Thoracic aorta endothelial cell (primary cell): ENCODE measurements around the gene WWP2. TPM values are rescaled to one million over a fixed set of nuclear protein-coding genes. Genes with fewer than 3 reads are reported as not detected.

Source experiments
- small RNA-seq: library from RNA; depleted of rRNA; stranded (forward); fragments of <200 nt; gene quantifications from one replicate; pipeline ENCODE3, GENCODE V24; 2012
- total RNA-seq: library from RNA; depleted of rRNA; stranded (reverse); fragments of >200 nt; gene quantifications from 2 replicates; pipeline ENCODE4 v1.2.3, GENCODE V29; 2012

The WWP2 gene
- total RNA-seq = 36.3 and 36.7 TPM in 2 replicates

DNA sequence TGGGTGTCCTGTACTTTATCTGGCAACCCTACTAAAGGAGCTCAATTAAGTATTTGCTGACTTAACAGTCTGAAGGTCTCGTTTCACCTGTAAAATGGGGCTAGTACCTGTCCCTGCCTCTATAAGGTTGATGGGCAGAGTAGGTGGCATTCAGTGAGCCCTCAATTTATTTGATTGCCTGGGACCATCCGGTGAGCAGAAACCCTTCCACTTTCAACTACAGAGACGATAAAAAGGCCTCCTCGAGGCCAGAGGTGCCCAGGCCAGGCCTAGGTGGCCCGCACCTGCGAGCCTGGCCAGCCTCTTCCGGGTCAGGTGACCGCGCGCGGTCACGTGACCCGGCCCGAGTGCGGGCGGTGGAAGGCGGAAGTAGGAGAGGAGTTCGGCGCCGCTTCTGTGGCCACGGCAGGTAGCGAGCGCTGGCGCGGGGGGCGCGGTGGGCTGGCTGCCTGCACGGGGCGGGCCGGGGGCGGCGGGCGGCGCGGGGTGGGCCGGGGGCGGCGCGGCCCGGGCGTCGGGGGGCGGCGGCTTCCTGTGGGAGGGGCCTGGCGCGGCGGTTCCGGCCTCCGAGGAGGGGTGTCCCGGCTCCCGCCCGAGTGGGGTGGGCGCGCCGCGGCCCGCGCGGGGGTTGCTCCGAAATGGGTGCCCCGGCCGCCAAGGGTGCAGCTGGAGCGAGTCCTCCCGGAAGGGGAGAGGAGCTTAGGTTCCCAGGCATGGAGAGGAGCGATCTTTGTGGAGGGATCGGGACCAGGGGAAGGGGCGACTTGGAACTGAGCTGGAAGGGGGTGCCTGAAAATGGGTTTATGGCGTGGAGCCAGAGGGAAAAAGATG is at the start of gene WWP2:
Gene WWP2, plus strand, starts transcription at position 350 of the 831 bp plus-strand sequence. CDS start 24,679 bp downstream, outside the sequence.

DNA sequence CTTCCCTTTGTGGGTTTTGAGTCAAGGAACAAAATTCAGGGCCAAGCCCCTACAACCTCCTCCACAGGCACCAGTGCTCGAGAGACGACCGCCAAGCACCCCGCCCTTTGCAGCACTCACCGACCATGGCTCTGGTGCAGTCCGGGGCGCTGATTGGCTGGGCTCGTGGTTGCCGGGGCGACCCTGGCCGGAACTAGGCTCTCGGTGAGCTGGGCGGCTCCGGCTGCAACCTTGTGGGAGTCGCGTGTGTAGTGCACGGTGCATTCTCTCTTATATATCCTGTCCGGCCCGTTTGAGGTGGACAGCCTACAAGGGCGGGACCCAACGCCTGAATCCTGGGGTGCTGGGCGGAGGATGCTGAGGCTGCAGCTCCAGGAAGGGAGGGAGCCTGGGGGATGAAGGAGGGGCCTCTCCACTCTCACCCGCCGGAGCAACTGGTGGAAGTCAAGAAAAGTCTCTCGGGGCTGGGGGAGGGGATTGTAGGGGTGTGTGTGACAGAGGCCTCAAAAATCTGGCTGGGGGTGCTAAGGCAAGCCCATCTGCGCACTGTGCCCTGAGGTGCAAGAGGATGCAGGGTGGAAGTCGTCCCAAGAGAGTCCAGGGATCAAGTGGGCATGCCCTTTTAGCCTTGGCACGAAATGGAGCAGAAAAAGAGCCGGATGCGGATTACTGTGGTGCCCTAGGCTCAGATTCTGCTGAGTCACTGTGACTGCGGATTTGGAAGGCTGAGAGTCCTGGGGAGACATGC is 35.6 kb upstream of the WWP2 start, which contains the start of gene NQO1:
Gene NQO1, minus strand, starts transcription at position 248 of the 748 bp plus-strand sequence. Its CDS starts 121 bp downstream, at position 127.

DNA sequence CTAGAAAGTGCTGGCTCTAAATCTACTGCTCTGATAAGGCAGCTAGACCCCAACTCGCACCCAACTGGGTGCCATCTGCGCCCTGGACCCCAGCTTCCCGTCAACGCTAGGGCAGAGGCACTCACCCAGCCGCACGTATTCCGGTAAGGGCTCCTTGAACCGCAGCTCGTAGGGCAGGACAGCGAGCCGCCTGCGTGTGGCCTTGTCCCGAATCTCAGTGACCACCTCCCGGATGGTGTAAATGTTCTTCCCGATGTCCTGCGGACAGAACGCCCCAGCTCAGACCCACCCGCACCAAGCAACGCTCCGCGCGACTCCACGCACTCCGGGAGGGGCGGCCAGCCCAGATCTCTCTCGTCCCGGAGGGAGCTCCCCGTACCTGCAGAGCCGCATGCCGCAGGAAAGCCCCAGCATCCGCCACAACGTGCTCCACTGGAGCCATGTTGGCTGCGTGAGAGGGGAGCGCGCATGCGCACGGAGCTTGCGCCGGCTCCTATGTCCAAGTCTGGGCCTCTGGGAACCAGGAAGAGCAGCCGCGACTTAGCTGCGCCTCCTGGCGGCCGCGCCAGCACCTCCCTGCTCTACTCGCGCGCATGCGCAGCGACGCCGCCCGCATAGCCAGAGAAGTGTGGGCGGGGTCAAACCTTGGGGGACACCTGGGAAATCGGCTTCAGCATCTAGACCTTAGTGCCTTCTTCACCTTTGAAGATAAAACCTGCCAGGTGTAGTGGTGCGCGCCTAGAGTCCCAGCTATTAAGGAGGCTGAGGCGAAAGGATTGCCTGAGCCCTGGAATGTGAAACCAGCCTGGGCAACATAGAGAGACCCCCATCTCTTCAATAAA is 7.4 kb upstream of the WWP2 start, which contains the start of gene NOB1:
Gene NOB1, minus strand, starts transcription at position 458 of the 842 bp plus-strand sequence. Its CDS starts 16 bp downstream, at position 442.

DNA sequence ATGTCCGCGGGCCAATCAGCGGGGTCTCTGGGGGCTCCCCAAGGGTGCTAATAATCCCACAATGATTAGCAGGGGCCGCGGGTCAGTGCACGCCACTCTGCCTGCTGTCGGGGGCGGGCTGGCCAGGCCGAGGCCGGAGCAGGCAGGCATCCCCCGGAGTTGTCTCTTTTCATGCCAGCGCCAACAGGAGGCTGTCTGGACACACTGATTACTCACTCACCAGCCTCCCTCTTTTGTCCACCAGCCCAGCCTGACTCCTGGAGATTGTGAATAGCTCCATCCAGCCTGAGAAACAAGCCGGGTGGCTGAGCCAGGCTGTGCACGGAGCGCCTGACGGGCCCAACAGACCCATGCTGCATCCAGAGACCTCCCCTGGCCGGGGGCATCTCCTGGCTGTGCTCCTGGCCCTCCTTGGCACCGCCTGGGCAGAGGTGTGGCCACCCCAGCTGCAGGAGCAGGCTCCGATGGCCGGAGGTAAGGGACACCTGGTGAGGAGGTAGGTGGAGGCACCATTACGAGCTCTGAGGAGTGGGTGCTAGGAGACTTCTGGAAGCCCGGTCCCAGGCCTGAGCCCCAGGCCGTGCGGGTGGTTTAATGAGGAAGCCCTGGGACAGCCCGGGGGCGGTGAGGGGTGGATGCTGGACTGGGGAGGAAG is 189.0 kb downstream of the WWP2 start, which contains the start of gene CLEC18A:
Gene CLEC18A, plus strand, starts transcription at position 318 of the 655 bp plus-strand sequence. Its CDS starts 33 bp downstream, at position 351.

Small RNA genes lying within 50 kb of the gene (small RNA-seq; reads per million reads assigned to genes)
- gene AC026468.1 (not detected), gene MIR140 (409 reads per million, percentile 99 among the genes with 10 or more reads in this experiment), gene RF00091 (not detected)

Other genes with a start within 250 kb of the WWP2 start
- 49.0 and 56.0 TPM in 2 replicates for gene NFAT5, start 196.4 kb upstream of the WWP2 start, total RNA-seq
- 675 and 727 TPM in 2 replicates for gene NQO1, start 35.8 kb upstream of the WWP2 start, total RNA-seq
- 43.2 and 48.4 TPM in 2 replicates for gene NOB1, start 7.4 kb upstream of the WWP2 start, total RNA-seq
- 0.13 and 0.22 TPM in 2 replicates for gene CLEC18A, start 189.0 kb downstream of the WWP2 start, total RNA-seq